GM19468 (cell line): ENCODE data around the gene PLOD3.

Experiments
- ATAC-seq: cut with Tn5 transposase; IDR thresholded peaks from one replicate; pipeline ENCODE4 v1.9.1; 2021; ENCODE audit warnings: mild to moderate bottlenecking, moderate library complexity, moderate number of reproducible peaks; ENCODE audit not compliant: unreplicated experiment; ENCODE audit errors: extremely low read depth

The PLOD3 gene

DNA sequence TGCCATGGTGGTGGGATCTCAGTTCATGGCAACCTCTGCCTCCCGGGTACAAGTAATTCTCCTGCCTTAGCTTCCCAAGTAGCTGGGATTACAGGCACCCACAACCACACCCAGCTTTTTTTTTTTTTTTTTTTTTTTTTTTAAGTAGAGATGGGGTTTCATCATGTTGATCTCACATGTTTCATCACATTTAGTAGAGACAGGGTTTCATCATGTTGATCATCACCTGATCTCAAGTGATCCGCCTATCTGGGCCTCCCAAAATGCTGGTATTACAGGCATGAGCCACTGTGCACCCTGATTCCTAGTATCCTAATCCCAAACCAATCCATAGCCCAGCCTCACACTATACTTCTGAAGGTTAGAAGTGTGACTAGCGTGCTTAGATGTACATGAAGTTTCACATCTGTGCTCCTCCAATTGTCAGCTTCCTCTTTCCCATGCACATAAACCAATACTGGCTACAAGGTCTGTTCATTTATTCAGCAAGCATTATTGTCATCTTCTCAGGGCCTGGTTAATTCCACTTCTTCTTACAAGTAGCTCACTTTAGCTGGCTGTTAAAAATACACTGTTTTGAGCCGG lies 30.4 kb downstream of the PLOD3 start:
- no peak for ATAC-seq

DNA sequence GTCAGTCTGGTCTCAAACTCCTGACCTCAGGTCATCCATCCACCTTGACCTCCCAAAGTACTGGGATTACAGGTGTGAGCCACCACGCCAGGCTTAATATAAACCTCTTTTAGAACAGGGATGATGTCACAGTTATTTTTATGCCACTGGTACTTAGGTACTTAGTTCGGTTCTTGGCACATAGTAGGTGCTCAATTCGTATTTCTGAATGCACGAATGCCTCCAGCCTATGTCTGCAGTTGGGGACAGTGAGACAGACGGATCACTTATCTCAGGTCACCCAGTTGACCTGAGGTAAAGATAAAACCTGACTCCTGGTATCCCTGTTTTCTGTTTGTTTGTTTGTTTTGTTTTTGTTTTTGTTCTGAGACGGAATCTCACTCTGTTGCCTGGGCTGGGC lies 31.2 kb downstream of the PLOD3 start:
- ATAC-seq, result no peak

DNA sequence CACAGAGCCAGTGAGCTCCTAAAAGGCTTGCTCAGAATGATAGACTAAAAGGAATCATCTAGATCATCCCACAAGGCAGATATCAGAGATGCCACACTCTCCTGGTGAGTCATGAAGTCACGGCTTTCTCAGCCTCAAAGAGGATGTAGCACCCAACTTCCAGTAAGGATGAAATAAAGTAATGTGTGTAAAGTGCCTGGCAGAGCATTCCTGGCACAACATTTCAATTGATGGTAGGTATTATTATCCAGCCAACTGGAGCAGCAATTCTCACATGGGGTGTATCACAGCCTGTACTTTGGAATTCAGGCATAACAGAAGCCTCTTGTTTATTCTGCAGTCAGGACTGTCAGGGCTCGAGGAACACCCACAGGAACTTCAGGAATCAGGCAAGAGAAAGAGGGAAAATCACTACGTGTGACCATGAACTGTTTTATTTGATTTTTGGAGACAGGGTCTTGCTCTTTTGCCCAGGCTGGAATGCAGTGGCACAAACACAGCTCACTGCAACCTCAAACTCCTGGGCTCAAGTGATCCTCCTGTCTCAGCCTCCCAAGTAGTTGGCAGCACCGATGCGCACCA lies 32.0 kb downstream of the PLOD3 start:
- no peak for ATAC-seq

DNA sequence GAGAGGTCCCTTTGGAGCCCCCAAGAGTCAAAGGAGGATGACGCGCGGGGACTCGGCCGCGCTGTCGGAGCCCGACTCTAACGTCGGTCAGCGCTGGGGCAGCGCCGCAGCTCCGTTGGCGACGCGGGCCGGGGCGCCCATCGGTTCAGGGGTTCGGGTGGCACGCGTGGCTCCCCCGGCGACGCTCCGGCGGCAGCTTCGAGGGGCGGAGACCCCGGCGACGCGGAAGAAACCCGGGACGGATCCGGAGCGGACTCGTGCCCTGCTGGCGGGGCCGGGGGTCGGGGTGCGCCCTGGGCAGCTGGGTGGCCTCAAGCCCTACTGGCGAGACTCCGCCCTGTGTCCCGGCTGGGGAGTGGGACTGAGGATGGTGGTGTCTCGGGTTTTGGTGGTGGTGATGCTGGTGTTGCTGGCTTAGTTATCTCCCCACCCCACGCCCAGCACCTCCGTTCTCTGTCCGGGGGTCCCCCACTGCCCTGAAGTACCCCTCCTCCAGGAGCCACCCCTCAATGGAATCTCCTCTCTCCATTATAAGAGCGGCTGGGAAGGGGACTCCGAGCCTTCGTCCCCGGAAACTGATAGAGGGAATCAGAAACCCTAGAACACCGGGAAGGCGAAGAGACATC lies 37.1 kb downstream of the PLOD3 start, which contains the start of gene NAT16:
Gene NAT16, minus strand, starts transcription at position 164 of the 626 bp plus-strand sequence. CDS start 5,486 bp downstream, outside the sequence.
- ATAC-seq, result no peak

DNA sequence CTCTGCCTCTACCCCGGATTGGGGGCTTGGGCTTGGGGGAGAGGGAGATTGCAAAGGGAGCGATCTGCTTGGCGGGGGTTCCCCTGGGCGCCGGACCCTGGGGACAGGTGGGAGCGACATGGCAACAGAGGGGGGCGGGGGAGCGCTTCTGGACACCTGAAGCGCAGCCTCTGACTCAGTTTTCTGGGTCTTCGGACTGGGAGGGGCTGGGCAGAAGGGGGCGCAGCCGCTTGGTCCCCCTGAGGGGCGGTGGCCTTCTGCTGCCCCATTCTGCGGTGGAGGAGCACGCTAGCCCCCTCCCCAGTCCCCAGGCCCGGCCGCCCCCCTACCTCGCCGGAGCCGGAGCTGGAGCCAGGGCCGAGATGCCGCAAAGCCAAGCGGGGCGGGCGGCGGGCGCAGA lies 37.7 kb downstream of the PLOD3 start:
- ATAC-seq, result no peak

DNA sequence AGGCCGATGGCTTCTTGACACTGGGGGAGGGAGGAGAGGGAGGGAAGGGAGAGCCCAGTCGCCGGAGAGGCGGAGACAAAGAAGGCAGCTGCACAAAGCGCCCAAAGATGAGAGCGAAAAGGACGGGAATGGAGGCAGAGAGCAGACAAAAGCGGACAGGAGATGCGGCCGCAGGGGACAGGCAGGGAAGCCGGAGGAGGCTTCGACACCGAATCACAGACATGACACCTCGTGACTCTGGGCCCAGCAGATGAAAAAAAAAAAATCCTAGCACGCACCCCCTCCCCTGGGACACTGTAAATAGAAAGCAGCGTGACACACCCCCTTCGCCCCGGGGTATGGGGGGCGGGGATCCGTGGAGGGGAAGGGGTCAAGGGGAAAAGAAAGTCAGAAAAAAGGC lies 38.3 kb downstream of the PLOD3 start:
- no peak for ATAC-seq

DNA sequence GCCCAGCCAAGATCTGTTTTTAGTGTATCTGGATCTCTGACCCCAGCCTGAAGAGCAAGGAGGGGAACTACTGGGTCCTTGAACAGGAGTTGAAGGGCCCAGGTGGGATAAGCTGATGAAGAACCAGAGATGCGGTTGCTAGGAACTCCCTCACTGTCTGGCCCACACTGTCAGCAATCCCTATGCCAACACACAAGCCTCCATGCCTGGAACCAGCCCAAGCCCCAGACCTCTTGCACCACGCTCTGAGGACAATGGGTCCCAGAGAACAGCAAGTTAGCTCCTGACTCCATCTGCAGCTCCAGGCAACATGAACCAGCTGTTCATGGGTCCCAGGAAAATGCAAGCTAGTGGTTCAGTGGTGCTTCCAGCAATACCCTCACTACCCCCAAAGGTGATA lies 39.7 kb downstream of the PLOD3 start:
- ATAC-seq, result no peak

DNA sequence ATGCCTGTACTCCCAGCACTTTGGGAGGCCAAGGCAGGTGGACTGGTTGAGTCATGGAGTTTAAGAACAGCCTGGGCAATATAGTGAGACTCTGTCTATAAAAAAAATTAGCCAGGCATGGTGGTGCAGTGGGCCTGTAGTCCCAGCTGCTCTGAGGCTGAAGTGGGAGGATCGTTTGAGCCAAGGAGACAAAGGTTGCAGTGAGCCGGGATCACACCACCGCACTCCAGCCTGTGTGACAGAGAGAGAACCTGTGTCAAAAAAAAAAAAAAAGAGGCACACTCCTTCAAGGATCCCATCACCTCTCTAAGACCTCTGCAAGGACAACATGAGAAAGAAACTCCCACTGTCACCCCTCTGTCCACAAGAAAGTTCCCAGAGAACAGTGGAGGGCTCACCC lies 41.7 kb downstream of the PLOD3 start:
- no peak for ATAC-seq

DNA sequence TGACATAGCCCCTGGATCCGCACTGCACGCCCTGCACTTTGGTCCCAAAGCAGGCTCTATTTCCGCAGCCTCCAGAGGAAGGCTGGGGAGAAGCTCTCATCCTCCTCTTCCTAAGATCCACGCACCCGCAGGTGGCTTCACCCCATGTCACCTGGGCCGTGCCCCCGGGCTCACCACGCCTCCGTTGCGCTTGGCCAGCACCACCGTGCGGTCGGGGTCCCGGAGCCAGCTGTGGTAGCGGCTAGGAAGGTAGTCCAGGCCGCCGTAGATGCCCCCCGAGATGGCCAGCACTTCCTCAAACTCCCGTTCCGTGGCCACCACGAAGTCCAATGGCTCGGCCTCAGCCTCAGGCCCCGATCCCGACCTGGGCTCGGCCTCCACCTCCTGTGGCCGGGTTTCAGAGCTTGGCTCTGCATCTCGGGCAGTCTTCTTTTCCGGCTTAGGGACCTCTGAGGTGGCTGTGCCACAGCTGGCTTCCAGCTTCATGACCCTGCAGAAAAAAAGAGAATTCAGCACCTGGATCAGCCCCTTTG lies 43.0 kb downstream of the PLOD3 start:
- ATAC-seq, result no peak

DNA sequence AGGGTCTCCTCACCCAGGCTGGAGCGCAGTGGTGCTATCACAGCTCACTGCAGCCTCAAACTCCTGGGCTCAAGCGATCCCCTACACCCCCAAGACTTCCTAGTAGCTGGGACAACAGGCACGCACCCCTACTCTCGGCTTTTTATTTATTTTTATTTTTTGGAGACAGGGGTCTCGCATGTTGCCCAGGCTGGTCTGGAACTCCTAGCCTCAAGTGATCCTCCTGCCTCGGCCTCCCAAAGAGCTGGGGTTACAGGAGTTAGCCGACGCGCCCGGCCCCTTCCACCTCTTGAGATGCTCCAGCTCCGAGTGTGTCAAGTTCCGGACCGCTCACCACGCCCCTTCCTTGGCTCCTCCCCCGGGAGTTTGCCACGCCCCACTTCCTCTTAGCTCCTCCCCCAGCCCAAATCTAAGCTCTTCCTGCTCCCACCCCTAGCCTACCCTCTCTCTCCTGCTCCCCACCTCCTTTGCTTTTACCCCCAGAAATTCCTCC lies 43.6 kb downstream of the PLOD3 start:
- ATAC-seq, result no peak

DNA sequence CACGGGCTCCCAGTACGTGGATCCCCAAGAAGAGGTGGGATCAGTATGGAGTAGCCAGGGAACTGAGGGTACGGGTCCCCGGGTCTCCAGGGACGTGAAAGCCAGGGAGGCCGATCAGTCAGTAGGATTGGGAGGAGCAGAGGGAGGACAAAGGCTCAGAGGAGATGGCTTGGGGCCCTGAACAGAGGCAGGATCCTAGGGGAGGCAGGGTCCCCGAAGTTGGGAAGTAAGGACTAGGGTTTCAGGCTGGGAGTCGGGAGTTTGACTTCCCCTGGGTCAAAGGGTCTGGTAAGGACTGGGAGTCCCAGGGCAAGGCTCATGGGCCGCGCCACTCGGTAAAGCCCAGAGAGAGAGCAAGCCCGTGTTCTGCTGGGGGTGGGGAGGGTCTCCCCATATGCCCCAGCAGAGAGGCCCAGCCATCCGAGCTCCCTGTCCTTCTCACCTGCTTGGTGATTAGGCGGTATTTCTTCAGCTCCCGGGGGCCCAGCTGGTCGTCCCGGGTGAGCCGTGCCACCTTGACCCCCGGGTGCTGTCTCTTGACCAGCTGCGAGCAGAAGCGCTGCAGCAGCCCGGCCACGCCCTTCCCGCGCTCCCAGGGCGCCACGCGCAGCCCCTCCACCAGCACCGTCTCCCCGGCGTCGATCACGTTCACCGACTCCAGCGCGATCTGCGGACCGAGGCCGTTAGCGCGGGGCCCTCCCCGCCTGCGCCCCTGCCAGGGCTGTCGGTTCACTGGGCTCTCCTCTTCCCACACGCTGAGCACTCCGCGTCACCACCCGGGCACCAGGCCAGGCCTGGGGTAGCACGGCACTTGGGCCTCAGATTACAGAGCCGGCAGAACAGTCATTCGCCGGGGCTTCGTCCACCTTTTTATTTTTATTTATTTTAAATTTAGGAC lies 44.3 kb downstream of the PLOD3 start:
- ATAC-seq, result no peak

DNA sequence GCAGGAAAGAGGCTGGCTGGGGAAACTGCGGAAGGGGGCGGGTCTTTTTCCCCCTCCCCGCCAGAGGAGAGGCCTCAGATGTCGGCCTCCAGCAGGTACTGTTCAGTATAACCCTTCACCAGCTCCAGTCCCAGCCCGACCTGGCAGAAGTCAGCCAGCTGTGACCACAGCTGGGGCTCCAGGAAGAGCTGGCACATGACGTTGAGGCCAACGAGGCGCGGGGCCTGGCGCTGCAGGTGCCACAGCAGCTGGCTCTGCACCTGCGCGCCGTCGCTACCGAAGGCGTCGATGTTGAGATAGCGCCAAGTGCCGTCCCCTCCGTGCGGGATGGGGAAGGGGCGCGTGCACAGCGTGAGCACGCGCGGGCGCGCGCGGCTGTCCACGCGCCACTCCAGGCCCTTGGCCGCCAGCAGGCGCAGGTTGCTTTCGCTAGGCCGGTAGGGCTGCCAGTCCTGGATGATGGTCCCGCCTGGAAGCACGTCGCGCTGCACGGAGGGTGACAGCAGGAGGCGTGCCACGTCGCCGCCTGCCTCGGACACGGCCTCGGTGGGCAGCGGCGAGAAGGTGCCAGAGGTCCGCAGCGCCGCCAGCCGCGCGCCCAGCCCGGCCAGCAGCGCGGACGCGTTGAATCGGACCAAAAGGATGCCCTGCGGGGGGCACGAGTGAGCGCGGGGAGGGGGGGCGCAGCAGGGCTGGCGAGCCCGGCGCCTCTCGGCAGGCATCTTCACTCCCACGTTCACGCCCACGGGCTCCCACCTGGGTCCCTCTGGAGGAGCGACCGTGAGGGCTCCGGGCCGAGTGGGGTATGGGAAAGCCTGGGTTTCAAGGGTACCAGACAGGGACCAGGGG lies 45.2 kb downstream of the PLOD3 start:
- ATAC-seq, result no peak

DNA sequence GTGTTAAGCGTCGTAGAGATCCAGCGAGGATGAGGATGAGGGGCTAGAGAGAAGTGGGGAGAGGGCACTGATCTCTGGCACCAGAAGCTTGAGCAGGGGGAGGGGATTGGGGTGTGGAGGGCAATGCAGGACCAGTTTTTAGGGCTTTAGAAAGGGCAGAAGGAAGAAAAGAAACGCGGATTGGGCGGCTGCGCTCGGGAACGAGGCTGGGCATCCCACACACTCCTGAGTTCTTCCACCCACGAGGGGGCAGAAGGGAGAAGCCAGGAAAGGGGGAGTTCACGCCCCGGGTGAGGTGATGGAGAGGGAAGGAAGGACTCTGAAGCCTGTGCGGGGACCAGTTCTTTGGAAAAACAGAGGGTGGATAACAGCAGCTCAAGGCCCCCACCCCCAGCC lies 45.9 kb downstream of the PLOD3 start:
- no peak for ATAC-seq

DNA sequence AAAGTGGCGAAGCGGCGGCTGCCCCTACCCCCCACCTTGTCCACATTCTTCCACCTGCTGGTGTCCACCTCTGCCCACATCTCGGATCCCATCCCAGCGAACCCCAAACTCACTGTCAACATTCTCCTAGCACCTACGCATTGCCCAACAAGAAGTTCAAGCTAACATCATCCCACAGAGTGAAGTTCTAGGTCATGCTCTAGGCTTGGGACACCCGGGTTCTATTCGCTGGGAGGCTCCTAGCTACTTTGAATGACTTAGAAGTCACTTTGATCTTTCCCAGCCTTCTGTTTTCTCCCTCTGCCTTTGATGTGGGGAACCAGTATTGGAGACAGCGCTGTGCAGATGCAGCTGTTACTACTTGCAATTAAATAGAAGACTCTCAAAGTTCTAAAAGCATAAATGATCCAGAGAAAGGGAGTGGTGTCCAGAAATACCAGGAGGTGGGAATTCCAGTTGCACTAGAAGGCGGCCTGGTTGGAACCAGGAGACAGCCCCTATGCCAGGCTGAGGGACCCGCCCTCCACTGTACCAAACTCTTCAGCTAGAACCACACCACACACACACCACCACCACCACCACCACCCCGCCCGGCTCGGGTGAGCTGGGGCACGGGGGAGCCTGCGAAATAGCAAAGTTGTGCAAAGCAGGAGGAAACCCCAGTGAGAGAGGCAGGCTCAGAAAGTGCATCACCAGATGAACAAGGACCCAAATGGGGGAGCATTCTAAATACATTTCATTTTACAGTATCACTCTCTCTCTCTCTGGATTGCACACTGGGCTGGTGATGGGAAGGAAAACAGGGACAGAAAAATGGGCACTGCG lies 46.6 kb downstream of the PLOD3 start:
- no peak for ATAC-seq

DNA sequence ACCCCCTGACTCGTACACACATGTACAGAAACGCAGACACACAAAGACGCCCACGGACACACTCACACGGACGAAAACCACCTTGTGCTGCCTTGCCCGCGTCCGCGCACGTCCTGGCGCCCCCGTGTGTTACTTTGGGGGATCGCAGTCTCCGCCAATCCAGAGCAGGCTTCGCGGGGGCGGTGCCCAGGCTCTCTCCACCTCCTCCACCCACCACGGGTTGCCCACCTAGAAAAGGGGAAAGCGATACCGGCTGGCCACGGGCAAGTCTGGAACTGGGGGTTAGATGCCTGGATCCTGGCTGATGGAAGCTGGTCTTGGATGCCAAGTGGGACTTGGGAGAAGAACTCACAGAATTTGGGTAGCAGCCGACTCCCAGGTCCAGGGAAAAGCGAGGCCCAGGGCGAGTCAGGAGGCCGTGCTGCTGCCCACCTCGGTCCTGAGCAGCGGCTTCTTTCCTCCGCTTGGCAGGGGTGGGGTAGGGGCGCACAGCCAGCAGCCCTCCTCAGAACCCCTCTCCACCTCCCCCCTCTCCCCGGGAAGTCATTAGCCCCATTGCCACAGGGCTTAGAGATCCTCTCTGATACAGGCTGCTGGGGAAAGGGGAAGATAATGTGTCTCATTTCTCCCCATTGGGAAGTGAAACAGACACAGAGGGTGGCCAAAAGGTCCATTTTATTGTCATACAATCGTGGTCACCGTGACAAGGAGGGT lies 47.4 kb downstream of the PLOD3 start:
- ATAC-seq, result no peak

DNA sequence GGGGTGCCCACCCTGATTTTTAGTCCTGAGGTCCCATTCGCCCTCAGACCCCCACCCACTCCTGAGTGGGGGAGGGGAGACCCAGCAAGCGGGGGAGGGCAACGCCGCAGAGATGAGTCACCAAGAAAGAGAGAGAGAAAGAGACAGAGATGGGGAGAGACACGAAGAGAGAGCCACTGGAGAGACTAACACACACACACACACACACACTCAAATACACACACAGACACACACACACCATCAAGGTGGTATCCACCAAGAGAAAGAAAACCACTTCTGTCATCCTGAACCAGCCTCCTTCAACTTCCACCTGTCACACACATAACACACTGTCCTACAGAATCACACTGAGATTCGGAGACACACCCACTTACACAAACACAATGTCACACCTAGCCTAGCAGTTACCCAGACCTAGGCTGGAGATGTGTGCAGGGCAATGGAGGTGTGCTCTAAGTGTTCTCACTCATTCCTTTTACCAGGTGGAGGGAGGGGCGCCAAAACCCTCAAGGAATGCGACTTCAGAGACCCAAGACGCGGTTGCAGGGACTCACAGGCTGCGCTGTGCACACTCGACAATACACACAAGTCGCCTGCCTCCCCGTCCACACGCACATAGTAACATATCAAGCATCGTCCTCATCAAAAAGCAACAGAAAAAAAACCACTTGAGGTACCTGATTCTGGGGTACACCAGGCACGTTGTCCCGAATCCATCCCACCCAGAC lies 48.1 kb downstream of the PLOD3 start:
- ATAC-seq, result no peak

DNA sequence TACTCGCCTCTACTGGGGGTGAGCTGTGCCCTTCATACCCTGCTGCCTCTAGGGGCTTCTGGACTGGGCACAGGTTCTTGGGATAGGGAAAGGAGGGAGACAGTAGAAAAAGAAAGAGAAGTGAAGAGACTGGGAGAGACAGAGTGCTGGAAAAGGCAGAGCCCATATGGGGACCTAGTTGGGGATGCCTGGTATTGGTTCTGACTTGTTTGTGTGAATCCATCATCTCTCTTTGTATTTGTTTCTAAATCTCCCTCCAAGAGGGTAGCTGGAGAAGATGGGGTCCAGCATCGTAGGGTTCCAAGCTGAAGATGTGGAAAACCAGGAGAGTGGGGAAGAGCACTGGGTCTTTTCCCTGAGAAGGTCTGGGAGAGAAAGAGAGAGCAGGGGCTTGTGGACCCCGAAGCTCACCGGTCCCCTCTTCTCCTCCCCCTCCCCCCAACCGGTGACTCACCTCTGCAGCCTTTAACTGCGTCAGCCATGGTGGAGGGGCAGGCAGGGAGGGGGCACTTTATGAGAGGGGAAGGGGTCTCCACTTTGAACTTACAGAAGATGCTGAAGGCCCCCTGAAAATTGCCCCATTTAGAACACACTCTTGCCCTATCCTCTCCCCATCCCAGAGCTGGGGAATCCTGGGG lies 48.9 kb downstream of the PLOD3 start:
- ATAC-seq, result no peak
